Stimulated activated CD8-positive, alpha-beta memory T cell treated with anti-CD3 and anti-CD28 coated beads, Interleukin-2, amount 100 ng/mL, for 1 hour (primary cell): Measurements from ENCODE around the gene GAS6.
A peak's percentile ranks its signal among the peaks of the same experiment; 100 is the strongest.

Experiments
- DNase-seq, 2 donors: peaks; one replicate each; pipeline ENCODE4 v3.0.0-alpha.2; 2020; ENCODE audit warnings: low read depth in 2 of 2

Gene GAS6

GRCh38 chr13:113819731-113820715 lies 43.9 kb downstream of the GAS6 start:
- no peak for DNase-seq

GRCh38 chr13:113819341-113819730 lies 44.5 kb downstream of the GAS6 start:
- DNase-seq, result no peak

- DNase-seq, result no peak
Measured at GRCh38 chr13:113818700-113819295, 45.1 kb downstream of the GAS6 start.

GRCh38 chr13:113817860-113818691 lies 45.8 kb downstream of the GAS6 start:
- DNase-seq, result no peak

GRCh38 chr13:113816946-113817859 lies 46.7 kb downstream of the GAS6 start:
- DNase-seq, result peak; percentile 62 to 76

GRCh38 chr13:113816254-113816929 lies 47.5 kb downstream of the GAS6 start:
- no peak for DNase-seq

GRCh38 chr13:113815151-113816058 lies 48.5 kb downstream of the GAS6 start:
- DNase-seq, result no peak

- no peak for DNase-seq
Measured at GRCh38 chr13:113814435-113814821, 49.4 kb downstream of the GAS6 start.

GRCh38 chr13:113813749-113814434 lies 50.0 kb downstream of the GAS6 start:
- DNase-seq, result no peak

GRCh38 chr13:113813070-113813748 lies 50.7 kb downstream of the GAS6 start:
- DNase-seq, result no peak

GRCh38 chr13:113812178-113813040 lies 51.5 kb downstream of the GAS6 start:
- no peak for DNase-seq

GRCh38 chr13:113811081-113811928 lies 52.6 kb downstream of the GAS6 start:
- no peak for DNase-seq

GRCh38 chr13:113810640-113811039 lies 53.2 kb downstream of the GAS6 start:
- no peak for DNase-seq

- DNase-seq, result no peak
Measured at GRCh38 chr13:113809934-113810333, 53.9 kb downstream of the GAS6 start.

GRCh38 chr13:113808058-113808834 lies 55.6 kb downstream of the GAS6 start:
- no peak for DNase-seq

GRCh38 chr13:113806526-113806925 lies 57.4 kb downstream of the GAS6 start:
- DNase-seq, result no peak
